K562 (cell line): ENCODE measurements around the gene TAS2R41. TPM values are rescaled to one million over a fixed set of nuclear protein-coding genes. Genes with fewer than 3 reads are reported as not detected.

Experiments used
- ATAC-seq: fragments of 200-7000 bp; cut with Tn5 transposase; 3 replicates; pipeline ENCODE4 v1.9.1; 2020; ENCODE audit warnings: moderate library complexity
- BruUV-seq: library from RNA; stranded (reverse); fragments of 400-500 nt; replicated peaks from 2 replicates; lab custom pipeline; 2021; lab: Mats Ljungman, UMichigan
- CTCF ChIA-PET: fragments of 300-600 bp; formaldehyde crosslinking; extraction: SDS; loops from one replicate; lab custom pipeline; 2021; ENCODE audit warnings: low intra/inter-chr PET ratio; lab: Yijun Ruan, JAX
- POLR2A ChIA-PET: fragments of 300-600, 350-650 bp; sonication (Branson Sonifier 250); formaldehyde crosslinking; extraction: SDS; loops from one replicate; lab custom pipeline; 2021; ENCODE audit warnings: antibody characterized with exemption, inconsistent platforms; lab: Yijun Ruan, JAX
- DNase-seq, 4 experiments: peaks; one replicate each; pipeline versions ENCODE4 v3.0.0 to v3.0.0-alpha.2; 2011 to 2018; ENCODE audit warnings: low spot score in 3 of 4, mixed read lengths in 3 of 4; ENCODE audit errors: extremely low read depth in 1 of 4
- FAIRE-seq: peaks from 2 replicates; lab custom pipeline; 2011; peaks lifted over from hg19 to GRCh38; lab: Jason Lieb, UNC
- H2AFZ ChIP-seq: 2 replicates; pipeline ENCODE4 v1.6.0; 2011; ENCODE audit warnings: low read depth, low read length, control low read depth, inconsistent platforms
- H3K27ac ChIP-seq: fragments of 200-600 bp; 3 replicates; pipeline ENCODE4 v1.8.0; 2011; ENCODE audit warnings: low read depth, mild to moderate bottlenecking, control low read depth, inconsistent platforms, low read length, moderate library complexity, mixed read lengths; ENCODE audit errors: extremely low read depth
- H3K27me3 ChIP-seq, 2 experiments: fragments of 300-600 bp in 1 of 2; 2 replicates in 1 of 2; 3 replicates in 1 of 2; pipeline versions ENCODE4 v1.6.0 to v1.8.0; 2011; ENCODE audit warnings: inconsistent platforms in 2 of 2, low read length in 2 of 2, mild to moderate bottlenecking in 1 of 2, mixed read lengths in 1 of 2, moderate library complexity in 1 of 2; ENCODE audit not compliant: control insufficient read depth in 2 of 2, insufficient read depth in 2 of 2
- H3K36me3 ChIP-seq: fragments of 300-600 bp; 3 replicates; pipeline ENCODE4 v1.8.0; 2011; ENCODE audit warnings: mild to moderate bottlenecking, low read length, inconsistent platforms; ENCODE audit not compliant: control insufficient read depth, insufficient read depth
- H3K4me1 ChIP-seq, 2 experiments: fragments of 200-600 bp in 1 of 2; replicated peaks in 1 of 2; 2 replicates in 1 of 2; 3 replicates in 1 of 2; pipeline versions ENCODE4 v1.5.1 to v1.8.0; 2011; ENCODE audit warnings: inconsistent platforms in 2 of 2, low read length in 2 of 2, mild to moderate bottlenecking in 1 of 2, mixed read lengths in 1 of 2, moderate library complexity in 1 of 2; ENCODE audit not compliant: control insufficient read depth in 2 of 2, insufficient read depth in 2 of 2
- H3K4me2 ChIP-seq: 2 replicates; pipeline ENCODE4 v1.6.1; 2011; ENCODE audit warnings: low read length, control low read depth, inconsistent platforms, mixed read lengths; ENCODE audit not compliant: insufficient read depth
- H3K4me3 ChIP-seq: fragments of 200-600 bp; sonication (generic), shearing (Covaris generic); 2 replicates; pipeline ENCODE4 v1.5.1; 2016; ENCODE audit warnings: control low read depth, inconsistent platforms
- H3K79me2 ChIP-seq: fragments of 200-600 bp; 3 replicates; pipeline ENCODE4 v1.8.0; 2011; ENCODE audit warnings: low read length, inconsistent platforms; ENCODE audit not compliant: control insufficient read depth, insufficient read depth
- H3K9ac ChIP-seq, 2 experiments: 2 replicates each; pipeline versions ENCODE4 v1.6.0 to v1.6.1; 2011; ENCODE audit warnings: low read depth in 2 of 2, low read length in 2 of 2, control low read depth in 1 of 2, inconsistent platforms in 1 of 2, mild to moderate bottlenecking in 1 of 2, mixed read lengths in 1 of 2; ENCODE audit not compliant: insufficient read depth in 1 of 2
- H3K9me1 ChIP-seq: one replicate; pipeline ENCODE4 v1.6.0; 2011; ENCODE audit warnings: inconsistent platforms, mild to moderate bottlenecking, low read length, moderate library complexity; ENCODE audit not compliant: control insufficient read depth, insufficient read depth
- H3K9me3 ChIP-seq: replicated peaks from 2 replicates; pipeline ENCODE4 v1.5.1; 2011; ENCODE audit warnings: low read depth, low read length, inconsistent platforms; ENCODE audit not compliant: control insufficient read depth, insufficient read depth
- H4K20me1 ChIP-seq: replicated peaks from 2 replicates; pipeline ENCODE4 v1.6.1; 2011; ENCODE audit warnings: low read length, inconsistent platforms, mixed read lengths; ENCODE audit not compliant: control insufficient read depth, insufficient read depth
- BCL6 ChIP-seq: fragments of 250-450 bp; sonication (Bioruptor Pico); IDR thresholded peaks from 2 replicates; pipeline ENCODE4 v1.4.0; 2020
- KDM4B ChIP-seq, 2 experiments: fragments of 450-650 bp in 1 of 2; sonication (generic) in 1 of 2; IDR thresholded peaks; 2 replicates each; pipeline ENCODE4 v1.6.1; 2016 to 2017; ENCODE audit warnings: borderline replicate concordance in 2 of 2, antibody characterized with exemption in 1 of 2, low read depth in 1 of 2, mild to moderate bottlenecking in 1 of 2
- LARP7 ChIP-seq: fragments of 450-650 bp; IDR thresholded peaks from 2 replicates; pipeline ENCODE4 v1.6.1; 2016
- MTA3 ChIP-seq: fragments of 450-650 bp; formaldehyde crosslinking; IDR thresholded peaks from 2 replicates; pipeline ENCODE4 v1.6.1; 2017; ENCODE audit warnings: mild to moderate bottlenecking, borderline replicate concordance
- PHF20 ChIP-seq: fragments of 450-650 bp; IDR thresholded peaks from 2 replicates; pipeline ENCODE4 v1.6.1; 2018; ENCODE audit not compliant: partially characterized antibody
- POU5F1 ChIP-seq: fragments of 150-350 bp; IDR thresholded peaks from 2 replicates; pipeline ENCODE4 v1.6.1; 2014; ENCODE audit warnings: borderline replicate concordance, low read length, low read depth, mild to moderate bottlenecking; ENCODE audit not compliant: partially characterized antibody
- PTBP1 ChIP-seq: fragments of 200-400 bp; formaldehyde crosslinking; IDR thresholded peaks from 2 replicates; pipeline ENCODE4 v1.6.1; 2017; ENCODE audit warnings: low read depth, low read length
- SMARCA5 ChIP-seq: fragments of 450-650 bp; IDR thresholded peaks from 2 replicates; pipeline ENCODE4 v1.6.1; 2016
- XRCC5 ChIP-seq: fragments of 200-400 bp; formaldehyde crosslinking; IDR thresholded peaks from 2 replicates; pipeline ENCODE4 v1.6.1; 2017; ENCODE audit warnings: low read depth, mild to moderate bottlenecking, low read length
- ZNF23 ChIP-seq: fragments of 250-450 bp; sonication (Bioruptor Pico); IDR thresholded peaks from 2 replicates; pipeline ENCODE4 v1.4.0; 2020; ENCODE audit warnings: mild to moderate bottlenecking
- ZNF316 ChIP-seq: fragments of 450-650 bp; IDR thresholded peaks from 2 replicates; pipeline ENCODE4 v1.6.1; 2016
- ZNF518B ChIP-seq: fragments of 250-450 bp; sonication (Bioruptor Pico); IDR thresholded peaks from 2 replicates; pipeline ENCODE4 v1.5.0; 2021; ENCODE audit warnings: mild to moderate bottlenecking, moderate library complexity
- WGBS: fragments of 100-300 bp; shearing (Covaris generic); methylation state at CpG from one replicate; pipeline ENCODE4 v1.1.6; 2016; ENCODE audit warnings: low coverage, mixed read lengths; ENCODE audit not compliant: insufficient coverage; ENCODE audit errors: missing lambda C conversion rate; 5-methylcytosine and 5-hydroxymethylcytosine counted together
- in situ Hi-C: fragments of 300-500 bp; cut with MboI; formaldehyde crosslinking; loops from 4 replicates; pipeline ENCODE4 v1.15.0; 2018; ENCODE audit warnings: inconsistent platforms, mixed read lengths
- intact Hi-C: fragments of 100-400 bp; cut with micrococcal nuclease; formaldehyde crosslinking; loops from 2 replicates; pipeline ENCODE4 v1.14.2; 2022
- polyA plus RNA-seq, 8 experiments: library from polyadenylated mRNA; depleted of rRNA in 4 of 8; stranded (reverse) in 5 of 8; unstranded in 3 of 8; fragments of >200 nt; fragmentation: Nextera tagmentation in 2 of 8; fragmentation: Illumina TruSeq in 1 of 8; extraction: Ambion mirVana in 2 of 8; extraction: Trizol in 1 of 8; gene quantifications; 2 replicates each; pipeline versions ENCODE4 v1.2.1 to v1.2.3, GENCODE V29; 2011 to 2014; ENCODE audit warnings: inconsistent platforms in 1 of 8, missing spikeins in 1 of 8
- total RNA-seq, 7 experiments: library from RNA; depleted of rRNA in 6 of 7; stranded (reverse); fragments of >200 nt in 6 of 7; fragmentation: Illumina TruSeq in 2 of 7; extraction: Trizol in 2 of 7; gene quantifications; 2 replicates each; pipeline versions ENCODE4 v1.2.1 to v1.2.3, GENCODE V29; 2011 to 2021; ENCODE audit warnings: low replicate concordance in 1 of 7
- TF ChIP-seq, protein P1 (sequence below): fragments of 250-450 bp; sonication (Bioruptor Pico); IDR thresholded peaks from 2 replicates; pipeline ENCODE4 v1.9.0; 2021; ENCODE audit warnings: mild to moderate bottlenecking

TAS2R41 gene
- total and polyA plus RNA-seq, 9 of the 15 experiments (the other 6 are each of a cell fraction or from before 2014, with no cell fraction given), result not detected

DNA sequence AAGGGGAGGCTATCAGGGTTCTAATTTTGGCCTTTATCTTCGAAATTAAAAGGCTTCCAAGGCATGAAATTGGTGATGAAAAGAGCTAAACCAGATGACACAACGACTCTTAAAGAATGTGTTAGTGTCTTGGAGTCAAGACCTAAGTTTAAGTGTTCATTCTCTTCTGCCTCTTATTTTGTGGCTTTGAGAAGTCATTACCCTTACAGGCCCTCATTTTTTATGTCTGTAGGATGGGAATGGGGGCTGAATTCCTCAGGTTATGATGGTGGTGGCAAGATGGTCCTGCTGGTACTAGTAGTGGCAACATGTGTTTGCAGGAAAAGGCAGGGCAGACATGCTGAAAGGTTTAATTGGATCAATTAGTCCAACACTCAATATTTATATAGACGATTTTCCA lies 19.0 kb upstream of the TAS2R41 start:
- H3K4me3 ChIP-seq, result no peak overlapping the region
- H4K20me1 ChIP-seq, result no peaks in the 10 kb centered on the region
- WGBS, result 0% methylated on average over 3 of the region's 3 CpGs
- no peak for FAIRE-seq
- H3K4me2 ChIP-seq, result no peak overlapping the region
- intact Hi-C loops, result no loop called here
- no peaks in the 10 kb centered on the region for H3K79me2 ChIP-seq
- H3K27ac ChIP-seq, result no peak overlapping the region
- peaks cover 2 to 6% of the 10 kb centered on the region in 2 experiments; a peak in 3 of 5 replicates for H3K27me3 ChIP-seq
- CTCF ChIA-PET, result no interaction called here
- no peak overlapping the region for H3K9ac ChIP-seq
- TF ChIP-seq POU5F1, result no peak
- TF ChIP-seq ZNF518B (CRISPR knock-in tag), result no peak
- no peak for TF ChIP-seq ZNF23
- no peak for TF ChIP-seq XRCC5
- no peak for TF ChIP-seq LARP7
- no peak for TF ChIP-seq PTBP1
- TF ChIP-seq, protein P1, sequence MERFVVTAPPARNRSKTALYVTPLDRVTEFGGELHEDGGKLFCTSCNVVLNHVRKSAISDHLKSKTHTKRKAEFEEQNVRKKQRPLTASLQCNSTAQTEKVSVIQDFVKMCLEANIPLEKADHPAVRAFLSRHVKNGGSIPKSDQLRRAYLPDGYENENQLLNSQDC (CRISPR knock-in tag), result no peak
- no peak for TF ChIP-seq SMARCA5
- TF ChIP-seq MTA3, result no peak
- TF ChIP-seq KDM4B (IDR thresholded peaks at IDR 0.05; ENCODE audit: borderline replicate concordance in 2 of 2, low read depth in 1 of 2), result no peak
- TF ChIP-seq PHF20, result no peak
- TF ChIP-seq BCL6, result no peak
- no peak for TF ChIP-seq ZNF316
- no peak for ATAC-seq
- H3K9me3 ChIP-seq, result peaks cover 6% of the 10 kb centered on the region; the same call in 1 of the 2 replicates
- no TSS peak for BruUV-seq
- in situ Hi-C loops, result no loop called here
- H3K9me1 ChIP-seq, result no peaks in the 10 kb centered on the region
- no peaks in the 10 kb centered on the region for H3K36me3 ChIP-seq
- DNase-seq, result no peak
- no peak overlapping the region for H2AFZ ChIP-seq
- no peaks in the 10 kb centered on the region for H3K4me1 ChIP-seq
- POLR2A ChIA-PET, result no interaction called here
